K562 treated with DMSO at 1 percent for 48 hours (cell line): Measurements from ENCODE around the gene SLC25A12. TPM values are rescaled to one million over a fixed set of nuclear protein-coding genes. Genes with fewer than 3 reads are reported as not detected.

ENCODE experiments used
- total RNA-seq: library from RNA; unstranded; fragments of 300-600 nt; gene quantifications from 2 replicates; pipeline ENCODE4 v1.2.3, GENCODE V29; 2022; ENCODE audit warnings: low replicate concordance; ENCODE audit errors: extremely low read depth

Gene SLC25A12
- total RNA-seq, result not detected in 2 replicates

DNA sequence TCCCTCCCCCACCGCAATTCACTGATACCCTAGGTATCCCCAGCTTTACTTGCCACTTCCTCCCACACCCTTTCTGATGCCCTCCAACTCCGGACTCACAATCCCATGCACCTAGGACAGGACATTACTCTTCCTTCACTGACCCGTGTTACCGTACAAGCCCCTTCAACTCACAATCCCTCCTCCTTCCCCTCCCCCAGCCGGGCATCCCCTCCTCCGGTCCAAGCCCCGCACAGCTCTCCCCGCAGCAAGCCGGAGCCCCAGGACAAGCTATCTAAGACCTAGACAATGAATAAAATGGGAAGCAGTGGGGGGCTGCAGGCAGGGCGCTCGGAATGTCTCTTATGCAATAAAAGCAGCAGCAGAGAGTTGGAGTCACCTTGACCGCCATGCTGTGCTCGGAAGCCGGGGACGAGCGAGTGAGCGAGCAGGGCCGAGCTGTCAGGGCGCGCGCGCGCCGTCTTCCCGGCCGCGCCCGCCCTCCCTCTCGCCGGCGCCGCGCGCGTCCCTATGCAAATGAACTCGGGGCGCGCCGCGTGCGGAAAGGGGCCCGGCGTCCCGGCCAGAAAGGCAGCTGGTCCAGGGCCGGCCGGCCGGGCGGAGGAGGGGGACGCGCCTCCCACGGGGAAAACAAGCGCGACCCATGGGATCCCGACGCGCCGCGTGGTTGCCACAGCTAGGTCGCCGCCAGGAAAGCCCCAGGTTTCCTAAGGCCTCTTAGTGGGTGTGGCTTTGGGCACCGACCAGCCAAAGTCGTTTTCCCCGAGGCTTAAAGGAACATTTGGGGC, at the start of gene SLC25A12:
SLC25A12 (minus strand) TSS at position 421 of the 788 bp plus-strand sequence; CDS start at position 391, 30 bp downstream.

DNA sequence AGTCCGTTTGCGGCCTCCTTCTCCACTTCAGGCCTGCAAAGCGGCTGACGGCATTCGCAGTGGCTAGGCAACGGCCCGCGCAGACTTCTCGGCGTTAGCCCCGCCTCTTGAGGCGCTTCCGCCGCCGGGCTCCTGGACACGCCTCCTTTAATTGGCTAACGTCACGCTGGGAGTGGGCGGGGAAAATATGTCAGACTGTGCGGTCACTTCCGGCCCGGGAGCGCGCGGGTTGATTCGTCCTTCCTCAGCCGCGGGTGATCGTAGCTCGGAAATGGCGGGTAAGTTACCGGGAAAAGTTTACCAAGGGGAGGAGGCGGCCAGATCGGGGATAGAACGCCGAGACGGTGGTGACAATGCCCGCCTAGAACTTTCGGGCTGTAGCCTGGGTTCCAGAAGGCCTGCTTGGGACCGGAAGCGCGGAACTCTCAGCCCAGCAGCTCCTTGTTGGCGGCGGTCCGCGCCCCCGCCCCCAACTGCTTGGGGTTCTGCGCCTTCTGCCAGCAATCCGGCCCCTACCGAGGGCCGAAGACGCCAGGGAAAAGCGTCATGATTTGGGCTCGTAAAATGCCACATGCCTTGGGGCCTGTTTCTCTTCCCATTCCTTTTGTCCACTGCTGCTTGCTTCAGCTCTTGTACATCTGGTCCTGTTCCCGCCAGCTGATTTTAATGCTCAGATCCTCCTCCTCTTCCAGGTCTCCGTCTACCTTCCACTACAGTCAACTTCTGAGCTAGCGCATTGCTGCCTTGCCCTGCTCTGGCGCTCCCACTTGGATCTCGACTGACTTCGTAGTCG, 28.4 kb upstream of the SLC25A12 start, which contains the start of gene HAT1:
HAT1 (plus strand) TSS at position 232 of the 793 bp plus-strand sequence; CDS start at position 272, 40 bp downstream.

Other genes with a start within 250 kb of the SLC25A12 start
- gene DYNC1I2, start 206.8 kb downstream of the SLC25A12 start, total RNA-seq, result not detected in 2 replicates
- gene HAT1, start 28.2 kb upstream of the SLC25A12 start, total RNA-seq, result not detected in 2 replicates
- gene METAP1D, start 105.7 kb upstream of the SLC25A12 start, total RNA-seq, result not detected in 2 replicates
- not detected in 2 replicates for gene DLX1, start 191.3 kb upstream of the SLC25A12 start, total RNA-seq
- not detected in 2 replicates for gene DLX2, start 208.7 kb upstream of the SLC25A12 start, total RNA-seq